ENCODE results near the gene ZNF639. TPM values are rescaled to one million over a fixed set of nuclear protein-coding genes. Genes with fewer than 3 reads are reported as not detected.

The ZNF639 gene
- total RNA-seq, 1 experiment from 2014 or later = 47.5 TPM

Other genes starting within 250 kb of the ZNF639 start
- gene PIK3CA, start 174.7 kb upstream of the ZNF639 start, total RNA-seq (2021; ENCODE audit: unreplicated experiment) = 17.9 TPM
- gene KCNMB3, start 71.9 kb upstream of the ZNF639 start, total RNA-seq (2021; ENCODE audit: unreplicated experiment) = not detected
- gene MFN1, start 24.7 kb downstream of the ZNF639 start, total RNA-seq (2021; ENCODE audit: unreplicated experiment) = 54.6 TPM
- 0.10 TPM for gene GNB4, start 128.4 kb downstream of the ZNF639 start, total RNA-seq (2021; ENCODE audit: unreplicated experiment)
- 61.9 TPM for gene ACTL6A, start 239.9 kb downstream of the ZNF639 start, total RNA-seq (2021; ENCODE audit: unreplicated experiment)